ENCODE results near the gene CCDC137.
"Not testable (repeated sequence)": the region's sequence is repeated elsewhere in the genome, so short reads cannot be mapped to it uniquely, and the experiment has no call there.

CCDC137 gene, protein sequence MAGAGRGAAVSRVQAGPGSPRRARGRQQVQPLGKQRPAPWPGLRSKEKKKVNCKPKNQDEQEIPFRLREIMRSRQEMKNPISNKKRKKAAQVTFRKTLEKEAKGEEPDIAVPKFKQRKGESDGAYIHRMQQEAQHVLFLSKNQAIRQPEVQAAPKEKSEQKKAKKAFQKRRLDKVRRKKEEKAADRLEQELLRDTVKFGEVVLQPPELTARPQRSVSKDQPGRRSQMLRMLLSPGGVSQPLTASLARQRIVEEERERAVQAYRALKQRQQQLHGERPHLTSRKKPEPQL

DNA sequence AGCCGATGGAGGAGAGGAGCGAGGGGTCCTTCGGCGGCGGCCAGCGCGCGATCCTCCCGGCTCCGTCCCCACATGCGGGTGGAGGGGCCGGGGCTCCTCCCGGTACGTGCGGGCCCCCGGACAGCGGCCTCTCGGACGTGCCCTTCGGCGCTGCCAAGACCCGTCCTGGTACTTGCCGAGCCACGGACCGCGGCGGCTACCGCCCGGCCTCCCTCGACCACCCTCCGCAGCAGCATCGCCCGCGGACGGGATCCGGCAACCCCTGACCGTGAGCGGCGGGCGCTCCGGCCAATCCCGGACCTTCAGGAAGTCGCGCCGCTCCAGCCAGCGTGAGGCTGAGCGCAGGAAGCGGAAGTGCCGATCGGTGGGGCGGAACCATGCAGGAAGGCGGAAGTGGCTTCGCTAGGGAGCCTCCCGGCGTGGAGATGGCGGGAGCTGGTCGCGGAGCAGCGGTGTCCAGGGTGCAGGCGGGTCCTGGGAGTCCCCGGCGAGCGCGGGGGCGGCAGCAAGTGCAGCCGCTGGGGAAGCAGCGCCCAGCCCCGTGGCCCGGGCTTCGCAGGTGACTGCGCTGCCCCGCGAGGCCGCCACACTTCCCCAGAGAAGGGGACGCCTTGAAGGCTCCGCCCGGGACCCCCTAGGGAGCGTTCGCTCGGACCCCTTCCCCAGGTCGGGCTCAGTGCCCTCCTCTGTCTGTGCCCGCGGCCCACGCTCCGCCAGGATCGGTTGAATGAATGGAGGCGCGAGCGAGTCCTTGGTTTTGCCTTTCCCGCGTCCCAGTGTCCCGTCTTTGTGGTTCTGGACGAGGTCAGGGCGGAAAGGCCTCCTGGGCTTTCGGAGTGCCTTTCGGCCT lies at the start of gene CCDC137, which contains the start of gene OXLD1:
CCDC137 (plus strand) TSS at position 396 of the 850 bp plus-strand sequence; CDS start at position 426, 30 bp downstream.
OXLD1 (minus strand) TSS at position 264 of the 850 bp plus-strand sequence; CDS start at position 236, 28 bp downstream.
- DNase-seq: peak; percentile 98

DNA sequence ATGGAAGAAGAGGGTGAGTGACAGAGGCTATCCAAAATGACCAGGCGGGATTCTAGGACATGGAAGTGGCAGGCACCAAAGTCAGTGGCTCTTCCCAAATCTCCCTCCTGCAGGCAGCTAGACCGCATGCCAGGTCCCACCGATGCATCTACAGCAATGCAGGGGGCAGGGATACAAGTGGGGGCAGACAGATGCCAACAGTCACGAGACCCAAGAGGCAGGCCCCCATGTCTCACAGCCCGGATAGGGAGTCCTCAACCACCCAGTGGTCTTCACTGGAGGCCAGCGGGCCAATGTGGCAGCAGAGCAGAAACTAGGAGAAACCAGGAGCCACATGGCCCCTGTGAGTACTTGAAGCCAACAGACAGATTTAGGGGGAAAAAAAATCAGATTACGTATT lies 49.7 kb upstream of the CCDC137 start:
- DNase-seq: no peak

DNA sequence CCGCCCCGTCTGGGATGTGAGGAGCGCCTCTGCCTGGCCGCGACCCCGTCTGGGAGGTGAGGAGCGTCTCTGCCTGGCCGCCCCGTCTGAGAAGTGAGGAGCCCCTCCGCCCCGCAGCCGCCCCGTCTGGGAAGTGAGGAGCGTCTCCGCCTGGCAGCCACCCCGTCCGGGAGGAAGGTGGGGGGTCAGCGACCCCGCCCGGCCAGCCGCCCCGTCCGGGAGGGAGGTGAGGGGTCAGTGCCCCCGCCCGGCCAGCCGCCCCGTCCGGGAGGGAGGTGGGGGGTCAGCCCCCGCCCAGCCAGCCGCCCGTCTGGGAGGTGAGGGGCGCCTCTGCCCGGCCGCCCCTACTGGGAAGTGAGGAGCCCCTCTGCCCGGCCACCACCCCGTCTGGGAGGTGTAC lies 48.2 kb upstream of the CCDC137 start:
- DNase-seq: not testable (repeated sequence)

DNA sequence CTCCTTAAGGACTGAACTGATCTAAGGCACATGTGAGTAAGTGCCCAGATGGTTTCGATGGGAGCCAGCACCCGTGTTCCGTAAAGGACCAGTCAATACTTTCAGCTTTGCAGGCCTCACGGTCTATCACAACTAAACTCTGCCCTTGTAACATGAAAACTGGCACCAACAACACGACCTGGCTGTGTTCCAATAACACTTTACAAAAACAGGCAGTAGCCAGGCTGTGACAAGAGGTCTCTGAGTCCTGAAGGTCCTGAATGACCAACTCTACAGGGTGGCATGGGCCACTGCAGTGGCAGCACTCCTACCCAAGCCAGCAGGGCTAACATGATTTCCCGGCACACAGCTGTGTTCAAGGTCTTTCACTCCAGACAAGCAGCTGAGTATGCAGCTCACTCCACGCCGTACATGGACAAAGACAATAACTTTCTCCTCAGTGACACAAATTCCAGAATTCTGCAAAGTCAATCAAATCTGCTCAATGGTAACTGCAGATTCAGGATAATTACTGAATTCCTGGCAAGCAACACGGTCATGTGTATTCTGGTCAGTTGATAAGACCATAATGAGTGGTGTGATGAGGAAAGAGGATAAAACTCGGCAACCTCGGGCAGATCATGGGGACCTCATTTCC lies 44.9 kb upstream of the CCDC137 start:
- no peak for DNase-seq

DNA sequence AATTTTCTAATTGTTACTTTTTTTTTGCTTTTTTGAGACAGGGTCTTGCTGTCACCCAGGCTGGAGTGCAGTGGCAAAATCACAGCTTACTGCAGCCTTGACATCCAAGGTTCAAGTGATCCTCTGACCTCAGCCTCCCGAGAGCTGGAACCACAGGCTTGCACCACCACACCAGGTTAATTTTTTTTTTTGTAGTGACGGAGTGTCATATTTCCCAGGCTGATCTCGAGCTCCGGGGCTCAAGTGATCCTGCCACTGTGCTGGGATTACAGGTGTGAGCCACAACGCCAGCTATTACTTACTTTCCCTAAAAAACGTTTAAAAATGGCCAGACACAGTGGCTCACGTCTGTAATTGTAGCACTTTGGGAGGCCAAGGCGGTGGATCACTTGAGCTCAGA lies 36.3 kb upstream of the CCDC137 start:
- no peak for DNase-seq

DNA sequence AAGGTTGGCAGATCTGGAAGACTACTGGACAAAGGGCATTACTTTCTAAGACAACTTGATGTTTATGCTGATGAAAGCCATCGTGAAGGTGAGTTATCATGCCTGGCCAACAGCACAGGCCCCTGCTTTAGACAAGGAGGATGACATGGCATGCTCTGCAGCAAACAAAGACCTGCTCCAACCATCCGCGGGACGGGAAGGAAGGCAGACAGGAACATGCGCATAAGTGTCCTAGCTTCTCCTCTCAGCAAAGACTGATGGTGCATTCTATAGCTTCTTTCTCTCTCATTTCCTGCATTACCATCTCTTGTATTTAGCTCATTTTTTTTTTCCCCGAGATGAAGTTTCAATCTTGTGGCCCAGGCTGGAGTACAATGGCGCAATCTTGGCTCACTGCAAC lies 35.1 kb upstream of the CCDC137 start:
- no peak for DNase-seq

DNA sequence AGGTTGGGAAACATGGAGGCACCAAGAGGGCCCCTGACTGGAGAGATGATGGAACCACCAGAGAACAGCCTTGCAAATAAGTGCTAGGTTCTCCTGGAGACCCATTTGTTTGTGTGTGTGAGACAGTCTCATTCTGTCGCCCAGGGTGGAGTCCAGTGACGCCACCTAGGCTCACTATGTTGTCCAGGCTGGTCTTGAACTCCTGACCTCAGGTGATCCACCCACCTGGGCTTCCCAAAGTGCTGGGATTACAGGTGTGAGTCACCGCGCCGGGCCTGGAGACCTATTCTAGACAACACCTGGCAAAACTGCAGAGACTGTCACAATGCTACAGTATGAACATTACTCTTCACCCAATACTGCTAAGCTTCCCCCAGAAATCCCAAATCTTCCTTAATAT lies 31.1 kb upstream of the CCDC137 start:
- DNase-seq: no peak

DNA sequence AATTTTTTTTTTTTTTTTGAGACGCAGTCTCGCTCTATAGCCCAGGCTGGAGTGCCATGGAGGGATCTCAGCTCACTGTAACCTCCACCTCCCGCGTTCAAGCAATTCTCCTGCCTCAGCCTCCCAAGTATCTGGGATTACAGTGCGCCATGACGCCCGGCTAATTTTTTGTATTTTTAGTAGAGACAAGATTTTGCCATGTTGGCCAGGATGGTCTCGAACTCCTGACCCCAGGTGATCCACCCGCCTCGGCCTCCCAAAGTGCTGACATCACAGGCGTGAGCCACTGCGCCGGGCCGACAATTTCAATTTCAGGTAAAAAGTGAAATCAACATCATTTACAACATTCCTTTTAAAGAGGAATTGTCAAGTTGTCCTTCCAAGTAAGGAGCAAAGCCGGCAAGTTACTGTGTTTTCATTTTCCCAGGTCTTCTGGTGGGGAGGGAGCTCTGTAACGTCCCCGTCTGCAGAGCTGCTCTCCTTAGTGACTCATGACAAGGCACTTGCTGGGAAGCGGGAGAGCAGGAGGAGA lies 30.5 kb upstream of the CCDC137 start:
- peak; percentile 40 for DNase-seq

DNA sequence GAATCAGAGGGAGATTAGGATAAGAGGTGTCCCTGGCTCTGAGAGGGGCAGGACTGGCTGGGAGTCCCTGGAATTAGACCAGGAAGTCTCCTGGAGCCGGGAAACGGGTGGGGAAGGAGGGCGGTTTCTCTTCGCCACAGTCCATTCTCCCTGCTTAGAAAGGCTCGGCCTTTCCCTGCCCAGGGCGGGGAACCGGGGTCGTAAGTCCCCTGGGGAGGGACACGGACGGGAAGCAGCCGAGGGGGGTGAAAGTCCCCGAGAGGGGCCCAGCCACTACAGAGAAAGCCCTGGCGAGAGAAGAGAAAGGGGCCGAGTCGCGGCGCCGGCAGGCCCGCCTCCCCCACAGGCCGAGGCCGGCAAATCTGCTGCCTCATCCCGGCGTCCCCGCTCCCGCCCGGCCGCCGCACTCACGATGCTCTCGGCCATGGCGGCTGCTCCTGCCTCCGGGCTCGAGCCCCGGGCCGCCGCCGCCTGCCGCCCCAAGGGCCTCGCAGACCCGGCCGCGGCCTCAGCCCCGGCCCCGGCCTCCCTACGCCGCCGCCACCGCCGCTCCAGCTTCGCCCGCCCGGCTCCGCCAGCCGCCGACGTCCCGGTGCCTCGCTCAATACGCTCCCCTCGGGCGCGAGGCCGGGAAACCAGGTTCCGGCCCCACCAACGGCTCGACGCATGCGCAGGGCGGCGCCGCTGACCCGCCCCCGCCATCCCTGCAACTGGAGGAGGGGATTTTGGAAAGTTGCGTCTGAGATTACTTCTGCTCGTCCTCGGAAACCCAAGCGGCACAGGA lies 29.8 kb upstream of the CCDC137 start, which contains the start of the genes NPLOC4 and TSPAN10:
NPLOC4 (minus strand) TSS at position 608 of the 784 bp plus-strand sequence; CDS start at position 426, 182 bp downstream.
TSPAN10 (plus strand) TSS at position 692 of the 784 bp plus-strand sequence. CDS start 5,217 bp downstream, outside the sequence.
- peak; percentile 93 for DNase-seq

DNA sequence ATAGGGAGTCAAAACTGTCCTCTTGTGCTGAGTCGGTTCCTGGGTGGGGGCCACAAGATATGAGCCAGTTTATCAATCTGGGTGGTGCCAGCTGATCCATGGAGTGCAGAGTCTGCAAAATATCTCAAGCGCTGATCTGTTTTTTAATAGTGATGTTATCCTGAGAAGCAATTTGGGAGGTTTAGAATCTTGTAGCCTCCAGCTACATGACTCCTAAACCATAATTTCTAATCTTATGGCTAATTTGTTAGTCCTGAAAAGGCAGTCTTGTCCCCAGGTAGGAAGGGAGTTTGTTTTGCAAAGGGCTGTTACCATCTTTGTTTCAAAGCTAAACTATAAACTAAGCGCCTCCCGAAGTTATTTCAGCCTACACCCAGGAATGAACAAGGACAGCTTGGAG lies 27.9 kb upstream of the CCDC137 start:
- no peak for DNase-seq

DNA sequence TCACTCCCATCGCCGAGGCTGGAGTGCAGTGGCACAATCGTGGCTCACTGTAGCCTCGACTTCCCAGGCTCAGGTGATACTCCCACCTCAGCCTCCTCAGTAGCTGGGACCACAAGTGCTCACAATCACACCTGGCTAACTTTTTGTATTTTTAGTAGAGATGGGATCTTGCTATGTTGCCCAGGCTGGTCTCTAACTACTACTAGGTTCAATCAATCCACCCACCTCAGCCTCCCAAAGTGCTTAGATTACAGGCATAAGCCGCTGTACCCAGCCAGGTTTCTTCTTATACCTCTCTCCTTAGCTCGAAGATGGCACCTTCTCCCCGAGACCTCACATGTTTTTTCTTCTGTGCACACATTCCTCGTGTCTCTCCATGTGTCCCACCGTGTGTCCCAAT lies 26.5 kb upstream of the CCDC137 start:
- DNase-seq: no peak

DNA sequence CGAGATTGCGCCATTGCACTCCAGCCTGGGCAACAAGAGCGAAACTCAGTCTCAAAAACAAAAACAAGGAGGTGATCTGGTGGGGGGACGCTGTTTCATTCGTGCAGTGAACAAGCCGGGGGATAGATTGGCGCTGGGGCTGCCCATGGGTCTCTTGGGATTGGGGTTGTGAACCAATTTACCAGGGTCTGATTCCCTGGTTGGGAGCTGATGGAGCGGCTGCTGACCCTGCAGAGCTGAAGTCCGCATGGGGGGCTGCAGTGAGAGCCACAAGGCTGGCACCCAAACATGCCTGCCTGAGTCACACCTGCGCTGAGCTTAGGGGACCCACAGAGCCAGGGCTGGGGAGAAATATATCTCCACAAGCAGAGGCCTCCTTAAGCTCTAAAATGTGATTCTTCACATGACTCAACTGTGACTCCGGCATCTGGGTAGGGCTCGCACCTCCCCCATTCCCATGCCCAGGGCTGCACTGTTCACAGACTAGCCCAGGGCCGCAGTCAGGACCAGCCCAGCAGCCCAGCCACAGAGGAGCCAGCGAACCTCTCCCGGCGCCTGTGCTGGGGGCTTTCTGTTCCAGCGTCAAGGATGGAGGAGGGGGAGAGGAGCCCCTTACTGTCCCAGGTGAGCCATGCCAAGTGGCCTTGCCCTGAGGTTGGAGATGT lies 24.6 kb upstream of the CCDC137 start:
- DNase-seq: no peak

DNA sequence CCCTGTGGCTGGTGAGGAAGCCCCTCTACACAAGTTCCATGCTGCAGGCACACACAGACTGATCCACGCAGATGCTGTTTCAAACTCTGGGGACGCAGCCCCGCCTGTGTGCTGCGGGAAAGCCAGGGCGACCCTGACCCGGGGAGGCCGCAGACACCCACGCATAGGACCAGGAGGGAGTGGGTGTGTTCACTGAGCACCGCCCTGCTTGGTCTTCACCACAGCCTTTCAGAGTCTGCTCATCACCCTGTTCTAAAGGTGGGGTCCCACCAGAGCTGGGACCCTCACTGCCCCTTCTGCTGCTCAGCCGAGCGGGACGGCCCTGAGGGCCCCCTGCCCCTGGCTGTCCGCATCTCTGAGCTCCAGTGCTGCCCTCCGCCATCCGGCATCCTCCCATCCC lies 22.0 kb upstream of the CCDC137 start:
- no peak for DNase-seq

DNA sequence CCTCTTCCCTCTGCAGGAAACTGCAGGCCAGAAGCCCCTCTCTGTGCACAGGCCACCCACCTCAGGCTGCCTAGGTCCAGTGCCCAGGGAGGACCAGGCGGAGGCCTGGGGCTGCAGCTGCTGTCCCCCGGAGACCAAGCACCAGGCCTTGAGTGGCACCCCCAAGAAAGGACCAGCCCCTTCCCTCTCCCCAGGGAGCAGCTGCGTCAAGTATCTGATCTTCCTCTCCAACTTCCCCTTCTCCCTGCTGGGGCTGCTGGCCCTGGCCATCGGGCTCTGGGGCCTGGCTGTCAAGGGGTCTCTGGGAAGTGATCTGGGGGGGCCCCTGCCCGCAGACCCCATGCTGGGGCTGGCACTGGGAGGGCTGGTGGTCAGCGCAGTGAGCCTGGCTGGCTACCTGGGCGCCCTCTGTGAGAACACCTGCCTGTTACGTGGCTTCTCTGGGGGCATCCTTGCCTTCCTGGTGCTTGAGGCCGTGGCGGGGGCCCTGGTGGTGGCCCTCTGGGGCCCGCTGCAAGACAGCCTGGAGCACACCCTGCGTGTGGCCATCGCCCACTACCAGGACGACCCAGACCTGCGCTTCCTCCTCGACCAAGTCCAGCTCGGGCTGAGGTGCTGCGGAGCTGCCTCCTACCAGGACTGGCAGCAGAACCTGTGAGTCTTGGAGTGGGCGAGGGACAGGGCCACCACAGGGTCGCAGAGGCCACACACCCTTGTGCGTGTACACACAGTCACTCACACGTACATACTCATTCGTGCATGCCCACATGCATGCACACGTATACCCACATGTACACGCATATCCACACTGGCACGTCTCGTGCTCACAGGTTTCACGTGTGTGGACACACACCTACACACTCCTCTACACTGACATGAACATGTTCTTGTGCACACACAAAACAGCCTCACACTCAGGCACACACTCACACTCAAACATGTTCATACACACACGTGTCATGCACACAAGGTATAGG lies 21.3 kb upstream of the CCDC137 start:
- no peak for DNase-seq

DNA sequence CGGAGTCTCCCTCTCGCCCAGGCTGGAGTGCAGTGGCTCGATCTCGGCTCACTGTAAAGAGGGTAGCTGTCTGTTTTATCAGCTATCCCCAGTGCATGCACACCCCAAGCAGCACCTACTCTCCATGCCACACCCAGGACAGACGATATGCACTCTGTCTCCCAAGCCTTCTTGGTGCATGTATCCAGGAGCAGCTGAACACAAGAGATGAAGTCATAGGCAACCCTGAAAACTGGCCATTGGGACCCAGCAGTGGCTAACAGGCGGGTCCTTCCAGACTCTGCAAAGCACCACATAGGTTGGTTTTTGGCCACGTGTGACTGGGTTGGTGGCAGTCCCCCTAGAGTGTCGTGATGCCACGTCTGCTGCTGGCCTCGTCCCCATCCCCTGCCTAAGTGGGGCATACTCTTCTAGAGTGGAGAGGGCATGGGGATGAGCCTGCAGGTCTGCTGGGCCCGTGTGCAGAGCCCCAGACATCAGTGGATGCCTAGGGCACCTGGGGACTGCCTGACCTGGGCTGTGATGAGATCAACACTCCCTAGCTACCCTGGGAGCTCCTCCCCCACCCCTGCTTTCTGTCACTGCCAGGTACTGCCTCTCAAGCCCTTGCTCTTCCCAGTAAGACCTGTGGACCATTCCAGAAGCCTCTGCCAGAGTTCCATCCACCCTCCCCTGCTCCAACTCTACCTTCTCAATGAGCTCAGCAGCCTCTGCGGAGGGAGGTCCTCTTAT lies 19.5 kb upstream of the CCDC137 start:
- DNase-seq: no peak

DNA sequence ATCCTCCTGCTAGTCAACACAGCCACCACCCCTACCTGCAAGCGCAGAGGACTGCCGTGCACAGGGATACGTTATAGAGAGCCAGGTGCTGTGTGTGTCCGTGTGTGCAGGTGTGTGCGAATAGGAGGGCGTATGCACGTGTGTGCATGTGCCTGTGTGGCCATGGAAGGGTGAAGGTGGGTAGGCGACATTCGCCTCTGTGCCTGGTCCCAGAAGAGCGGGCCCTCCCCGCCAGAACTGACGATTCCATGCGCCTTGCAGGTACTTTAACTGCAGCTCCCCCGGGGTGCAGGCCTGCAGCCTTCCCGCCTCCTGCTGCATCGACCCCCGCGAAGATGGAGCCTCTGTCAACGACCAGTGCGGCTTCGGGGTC lies 18.9 kb upstream of the CCDC137 start:
- no peak for DNase-seq

DNA sequence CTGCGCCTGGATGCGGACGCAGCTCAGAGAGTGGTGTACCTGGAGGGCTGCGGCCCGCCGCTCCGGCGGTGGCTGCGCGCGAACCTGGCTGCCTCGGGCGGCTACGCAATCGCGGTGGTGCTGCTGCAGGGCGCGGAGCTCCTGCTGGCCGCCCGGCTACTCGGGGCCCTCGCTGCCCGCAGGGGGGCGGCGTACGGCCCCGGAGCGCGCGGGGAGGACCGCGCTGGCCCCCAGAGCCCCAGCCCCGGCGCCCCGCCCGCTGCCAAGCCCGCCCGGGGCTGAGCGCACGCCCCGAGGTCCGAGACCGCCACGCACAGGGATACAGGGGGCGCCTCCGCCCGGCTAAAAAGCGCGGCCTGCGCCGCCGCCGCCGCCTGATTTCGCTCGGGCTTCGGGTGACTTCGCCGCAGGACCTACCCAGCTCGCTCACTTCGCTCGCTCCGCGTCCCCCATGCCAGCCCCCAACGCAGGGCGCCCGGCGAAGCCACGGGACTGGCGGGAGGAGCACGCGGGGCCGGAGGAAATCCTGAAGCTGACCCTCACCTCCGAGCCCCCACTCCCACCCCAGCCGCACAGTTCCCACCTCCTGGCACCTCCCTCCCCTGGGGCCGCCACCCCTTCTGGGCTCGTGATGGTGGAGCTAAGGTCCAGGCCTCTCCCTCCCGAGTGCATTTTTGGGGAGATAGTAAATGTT lies 18.4 kb upstream of the CCDC137 start:
- DNase-seq: no peak

DNA sequence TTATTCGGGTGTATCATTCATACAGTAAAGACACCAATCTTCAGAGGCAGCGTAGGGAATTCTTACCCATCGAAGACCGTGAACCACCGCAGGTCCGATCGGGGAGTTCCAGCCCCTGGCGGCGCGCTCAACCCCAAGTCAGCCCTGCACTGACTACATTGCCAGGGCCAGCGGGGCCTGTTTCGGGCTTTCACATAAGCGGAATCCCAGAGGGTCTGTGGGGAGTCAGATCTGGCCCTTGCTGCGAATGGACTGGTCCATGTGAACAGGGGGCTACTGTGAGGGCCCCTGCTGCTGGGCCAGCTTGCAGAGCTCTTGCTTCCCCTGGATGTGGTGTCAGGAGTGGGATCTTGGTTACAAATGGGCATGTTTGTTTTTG lies 17.8 kb upstream of the CCDC137 start:
- no peak for DNase-seq

DNA sequence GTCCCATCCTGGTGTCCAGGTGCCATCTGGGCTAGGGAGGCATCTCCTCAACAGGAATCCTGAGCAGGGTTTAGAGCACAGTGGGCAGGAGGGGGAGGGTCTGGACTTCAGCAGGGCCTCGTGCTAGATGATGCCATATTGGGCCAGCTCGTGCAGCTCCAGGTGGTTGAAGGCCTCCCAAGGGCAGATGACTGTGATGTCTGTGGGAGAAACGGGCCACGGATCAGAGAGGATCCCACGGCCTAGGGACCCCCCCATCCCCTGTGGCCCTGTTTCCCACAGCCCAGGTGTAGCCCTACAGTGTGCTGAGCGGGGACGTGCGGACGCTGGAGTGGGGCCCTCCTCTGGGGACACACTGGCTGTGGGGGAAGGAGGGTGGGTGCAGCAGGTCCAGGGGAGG lies 15.6 kb upstream of the CCDC137 start:
- no peak for DNase-seq

Measured in inflammatory macrophage treated with lipopolysaccharide for 4 hours (primary cell).